Peyer's patch (tissue), 4 donors: Measurements from ENCODE around the gene HMGA1.

Experiments used
- POLR2A ChIP-seq, 2 donors: fragments of 450-650 bp; IDR thresholded peaks; one replicate each; pipeline ENCODE4 v1.5.1; 2017; ENCODE audit warnings: antibody characterized with exemption in 2 of 2, mild to moderate bottlenecking in 2 of 2, moderate library complexity in 2 of 2
- TF ChIP-seq, protein P1 (sequence below), 6 experiments: fragments of 450-650 bp in 4 of 6; fragments of 200-600 bp in 2 of 6; sonication (generic) in 1 of 6; IDR thresholded peaks; one replicate each; pipeline ENCODE4 v1.5.1; 2017 to 2019; ENCODE audit warnings: antibody characterized with exemption in 6 of 6, mild to moderate bottlenecking in 3 of 6, moderate library complexity in 1 of 6

DNA sequence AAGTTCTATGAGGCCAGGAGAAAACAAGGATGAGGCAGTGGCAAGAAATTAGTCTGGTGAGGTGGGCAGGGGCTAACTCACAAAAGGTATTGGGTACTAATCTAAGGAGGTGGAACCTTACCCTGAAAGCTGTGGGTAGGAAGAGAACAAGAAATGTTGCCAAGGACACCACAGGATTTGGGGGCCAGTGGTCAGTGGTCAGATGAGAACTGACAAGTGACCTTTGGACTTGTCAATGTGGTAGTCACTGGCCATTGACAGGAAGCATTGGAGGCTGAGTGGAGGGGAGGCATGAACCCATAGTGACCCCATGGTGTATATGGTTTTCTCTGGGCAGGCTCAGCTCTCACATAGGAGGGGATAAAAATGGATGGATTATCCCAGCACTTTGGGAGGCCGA lies 37.5 kb downstream of the HMGA1 start:
- no peak for TF ChIP-seq POLR2A (IDR thresholded peaks at IDR 0.05)
- TF ChIP-seq, protein P1, sequence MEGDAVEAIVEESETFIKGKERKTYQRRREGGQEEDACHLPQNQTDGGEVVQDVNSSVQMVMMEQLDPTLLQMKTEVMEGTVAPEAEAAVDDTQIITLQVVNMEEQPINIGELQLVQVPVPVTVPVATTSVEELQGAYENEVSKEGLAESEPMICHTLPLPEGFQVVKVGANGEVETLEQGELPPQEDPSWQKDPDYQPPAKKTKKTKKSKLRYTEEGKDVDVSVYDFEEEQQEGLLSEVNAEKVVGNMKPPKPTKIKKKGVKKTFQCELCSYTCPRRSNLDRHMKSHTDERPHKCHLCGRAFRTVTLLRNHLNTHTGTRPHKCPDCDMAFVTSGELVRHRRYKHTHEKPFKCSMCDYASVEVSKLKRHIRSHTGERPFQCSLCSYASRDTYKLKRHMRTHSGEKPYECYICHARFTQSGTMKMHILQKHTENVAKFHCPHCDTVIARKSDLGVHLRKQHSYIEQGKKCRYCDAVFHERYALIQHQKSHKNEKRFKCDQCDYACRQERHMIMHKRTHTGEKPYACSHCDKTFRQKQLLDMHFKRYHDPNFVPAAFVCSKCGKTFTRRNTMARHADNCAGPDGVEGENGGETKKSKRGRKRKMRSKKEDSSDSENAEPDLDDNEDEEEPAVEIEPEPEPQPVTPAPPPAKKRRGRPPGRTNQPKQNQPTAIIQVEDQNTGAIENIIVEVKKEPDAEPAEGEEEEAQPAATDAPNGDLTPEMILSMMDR (IDR thresholded peaks at IDR 0.05) = no peak
